K562 (cell line): ENCODE measurements around the gene NRM. TPM values are rescaled to one million over a fixed set of nuclear protein-coding genes. Genes with fewer than 3 reads are reported as not detected.
A peak's percentile ranks its signal among the peaks of the same experiment; 100 is the strongest.

Source experiments
- GATAD2A ChIP-seq: fragments of 450-650 bp; IDR thresholded peaks from 2 replicates; pipeline ENCODE4 v1.6.1; 2017
- KLF6 ChIP-seq: fragments of 250-450 bp; sonication (Bioruptor Pico); IDR thresholded peaks from 2 replicates; pipeline ENCODE4 v1.4.0; 2020; ENCODE audit warnings: mild to moderate bottlenecking, moderate library complexity, borderline replicate concordance
- MYC ChIP-seq, 2 experiments: fragments of 250-450 bp in 1 of 2; sonication (Bioruptor Pico) in 1 of 2; IDR thresholded peaks; 2 replicates each; pipeline versions ENCODE4 v1.5.1 to v1.6.1; 2012 to 2021; ENCODE audit warnings: low read depth in 2 of 2, borderline replicate concordance in 1 of 2, improper control_type of control experiment in 1 of 2, low read length in 1 of 2, mild to moderate bottlenecking in 1 of 2, moderate library complexity in 1 of 2
- POLR2A ChIP-seq: fragments of 450-650 bp; conservative IDR thresholded peaks from 2 replicates; pipeline ENCODE4 v1.6.1; 2016
- RAD51 ChIP-seq: fragments of 450-650 bp; IDR thresholded peaks from 2 replicates; pipeline ENCODE4 v1.7.1; 2016; ENCODE audit warnings: low read depth, mild to moderate bottlenecking, borderline replicate concordance
- RBM15 ChIP-seq: fragments of 200-400 bp; formaldehyde crosslinking; IDR thresholded peaks from 2 replicates; pipeline ENCODE4 v1.6.1; 2018; ENCODE audit warnings: mild to moderate bottlenecking, low read length, moderate library complexity; ENCODE audit not compliant: insufficient read depth
- SUPT5H ChIP-seq: fragments of 450-650 bp; IDR thresholded peaks from 2 replicates; pipeline ENCODE4 v1.6.1; 2016
- ZBTB1 ChIP-seq: sonication (generic); formaldehyde crosslinking; IDR thresholded peaks from 2 replicates; pipeline ENCODE4 v1.8.1; 2023; ENCODE audit warnings: missing genetic modification reagents, low read depth, mild to moderate bottlenecking, borderline replicate concordance
- ZNF217 ChIP-seq: sonication (generic); formaldehyde crosslinking; IDR thresholded peaks from 2 replicates; pipeline ENCODE4 v1.8.0; 2022; ENCODE audit warnings: mild to moderate bottlenecking, missing genetic modification reagents
- ZNF23 ChIP-seq: fragments of 250-450 bp; sonication (Bioruptor Pico); IDR thresholded peaks from 2 replicates; pipeline ENCODE4 v1.4.0; 2020; ENCODE audit warnings: mild to moderate bottlenecking
- ZNF282 ChIP-seq: sonication (generic); formaldehyde crosslinking; IDR thresholded peaks from 2 replicates; pipeline ENCODE4 v1.8.1; 2023; ENCODE audit warnings: missing genetic modification reagents
- ZNF316 ChIP-seq: fragments of 450-650 bp; IDR thresholded peaks from 2 replicates; pipeline ENCODE4 v1.6.1; 2016
- ZNF695 ChIP-seq: fragments of 450-650 bp; formaldehyde crosslinking; IDR thresholded peaks from 2 replicates; pipeline ENCODE4 v1.4.0; 2020; ENCODE audit warnings: mild to moderate bottlenecking, moderate library complexity
- ZSCAN32 ChIP-seq: fragments of 450-650 bp; formaldehyde crosslinking; IDR thresholded peaks from 2 replicates; pipeline ENCODE4 v1.4.0; 2020; ENCODE audit warnings: mild to moderate bottlenecking, moderate library complexity
- polyA plus RNA-seq, 8 experiments: library from polyadenylated mRNA; depleted of rRNA in 4 of 8; stranded (reverse) in 5 of 8; unstranded in 3 of 8; fragments of >200 nt; fragmentation: Nextera tagmentation in 2 of 8; fragmentation: Illumina TruSeq in 1 of 8; extraction: Ambion mirVana in 2 of 8; extraction: Trizol in 1 of 8; gene quantifications; 2 replicates each; pipeline versions ENCODE4 v1.2.1 to v1.2.3, GENCODE V29; 2011 to 2014; ENCODE audit warnings: inconsistent platforms in 1 of 8, missing spikeins in 1 of 8
- total RNA-seq, 7 experiments: library from RNA; depleted of rRNA in 6 of 7; stranded (reverse); fragments of >200 nt in 6 of 7; fragmentation: Illumina TruSeq in 2 of 7; extraction: Trizol in 2 of 7; gene quantifications; 2 replicates each; pipeline versions ENCODE4 v1.2.1 to v1.2.3, GENCODE V29; 2011 to 2021; ENCODE audit warnings: low replicate concordance in 1 of 7
- TF ChIP-seq, protein P1 (sequence below), 2 experiments: IDR thresholded peaks in 1 of 2; conservative IDR thresholded peaks in 1 of 2; 2 replicates each; pipeline ENCODE4 v1.6.1; 2016; ENCODE audit warnings: low read depth in 2 of 2, mild to moderate bottlenecking in 1 of 2, missing compliant biosample characterization in 1 of 2, missing genetic modification characterization in 1 of 2, moderate library complexity in 1 of 2
- TF ChIP-seq, protein P2 (sequence below): fragments of 250-450 bp; sonication (Bioruptor Pico); IDR thresholded peaks from 2 replicates; pipeline ENCODE4 v1.4.0; 2020

The NRM gene
- total and polyA plus RNA-seq, 9 of the 15 experiments (the other 6 are each of a cell fraction or from before 2014, with no cell fraction given): 9.7 to 58.2 (median 18.1) TPM

GRCh38 chr6:30726506-30727413 lies 36.0 kb upstream of the NRM start (continued):
- TF ChIP-seq, protein P1, sequence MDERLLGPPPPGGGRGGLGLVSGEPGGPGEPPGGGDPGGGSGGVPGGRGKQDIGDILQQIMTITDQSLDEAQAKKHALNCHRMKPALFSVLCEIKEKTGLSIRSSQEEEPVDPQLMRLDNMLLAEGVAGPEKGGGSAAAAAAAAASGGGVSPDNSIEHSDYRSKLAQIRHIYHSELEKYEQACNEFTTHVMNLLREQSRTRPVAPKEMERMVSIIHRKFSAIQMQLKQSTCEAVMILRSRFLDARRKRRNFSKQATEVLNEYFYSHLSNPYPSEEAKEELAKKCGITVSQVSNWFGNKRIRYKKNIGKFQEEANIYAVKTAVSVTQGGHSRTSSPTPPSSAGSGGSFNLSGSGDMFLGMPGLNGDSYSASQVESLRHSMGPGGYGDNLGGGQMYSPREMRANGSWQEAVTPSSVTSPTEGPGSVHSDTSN (CRISPR knock-in tag; IDR thresholded peaks at IDR 0.05; ENCODE audit: low read depth): no peak
- TF ChIP-seq, protein P1 (tag; conservative IDR thresholded peaks at IDR 0.05; ENCODE audit: low read depth): no peak
- no peak for TF ChIP-seq GATAD2A
- TF ChIP-seq ZNF23 (CRISPR knock-in tag): no peak
- TF ChIP-seq ZNF316: no peak
- no peak for TF ChIP-seq RBM15
- TF ChIP-seq POLR2A: peak; percentile 65; the same call in 1 of the 2 replicates
- TF ChIP-seq RAD51: no peak
- TF ChIP-seq, protein P2, sequence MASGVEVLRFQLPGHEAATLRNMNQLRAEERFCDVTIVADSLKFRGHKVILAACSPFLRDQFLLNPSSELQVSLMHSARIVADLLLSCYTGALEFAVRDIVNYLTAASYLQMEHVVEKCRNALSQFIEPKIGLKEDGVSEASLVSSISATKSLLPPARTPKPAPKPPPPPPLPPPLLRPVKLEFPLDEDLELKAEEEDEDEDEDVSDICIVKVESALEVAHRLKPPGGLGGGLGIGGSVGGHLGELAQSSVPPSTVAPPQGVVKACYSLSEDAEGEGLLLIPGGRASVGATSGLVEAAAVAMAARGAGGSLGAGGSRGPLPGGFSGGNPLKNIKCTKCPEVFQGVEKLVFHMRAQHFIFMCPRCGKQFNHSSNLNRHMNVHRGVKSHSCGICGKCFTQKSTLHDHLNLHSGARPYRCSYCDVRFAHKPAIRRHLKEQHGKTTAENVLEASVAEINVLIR: 0 out of 2 replicates have a peak, but pooled peaks have one; percentile 11
- no peak for TF ChIP-seq ZNF695 (CRISPR knock-in tag)
- no peak for TF ChIP-seq ZBTB1 (CRISPR knock-in tag)
- no peak for TF ChIP-seq ZNF282 (CRISPR knock-in tag)
- TF ChIP-seq SUPT5H: peak; percentile 36; the same call in 1 of the 2 replicates
- TF ChIP-seq ZNF217 (CRISPR knock-in tag): no peak
- TF ChIP-seq MYC (IDR thresholded peaks at IDR 0.05; ENCODE audit: low read depth, low read length): no peak
- no peak for TF ChIP-seq MYC (CRISPR knock-in tag; IDR thresholded peaks at IDR 0.05; ENCODE audit: borderline replicate concordance, low read depth)
- TF ChIP-seq KLF6 (CRISPR knock-in tag): no peak
- no peak for TF ChIP-seq ZSCAN32 (CRISPR knock-in tag)
